ENCODE data around the gene CPSF2. TPM values are rescaled to one million over a fixed set of nuclear protein-coding genes. Genes with fewer than 3 reads are reported as not detected.

The CPSF2 gene
- total and polyA plus RNA-seq, 10 of the 15 experiments (the other 5 are each of a cell fraction or from before 2014, with no cell fraction given), result 18.2 to 71.8 (median 47.0) TPM

GRCh38 chr14:92217936-92218335 lies 96.2 kb downstream of the CPSF2 start:
- H3K27ac ChIP-seq (ENCODE audit: control insufficient read depth, insufficient read depth), result no peak overlapping the region
- no peaks in the 10 kb centered on the region for H3K79me2 ChIP-seq (ENCODE audit: control insufficient read depth, insufficient read depth, low read length)
- ChIA-PET RAD21 (ENCODE audit: unreplicated experiment) (interaction anchor here (0.8 kb wide), 2 partner anchors 76 to 103 kb away, joined by 3 read pairs; no protein-coding TSS in a partner anchor), POLR2A (interaction anchor here (0.6 to 0.7 kb wide), 2 partner anchors 156 to 548 kb away, joined by 3 read pairs; no protein-coding TSS in a partner anchor), SMC1A (ENCODE audit: uncharacterized antibody, unreplicated experiment) (interaction anchor here (0.8 to 1.1 kb wide), 2 partner anchors 134 to 208 kb away, joined by 3 to 6 read pairs; no protein-coding TSS in a partner anchor), CTCF (interaction anchor here (0.7 to 1.5 kb wide), 3 partner anchors 19 to 48 kb away, joined by 3 read pairs; no protein-coding TSS in a partner anchor)
- ATAC-seq (no peak), DNase-seq (ENCODE audit: low read depth, low spot score) (no peak), FAIRE-seq (no peak)
- H3K27me3 ChIP-seq (replicated peaks in 1 of 2; ENCODE audit: control insufficient read depth in 2 of 2, insufficient read depth in 2 of 2, low read length in 1 of 2), result no peaks in the 10 kb centered on the region
- H3K4me3 ChIP-seq, result no peak overlapping the region
- WGBS (ENCODE audit: insufficient coverage, insufficient replicate concordance, low lambda C conversion rate, missing lambda C conversion rate), result 0% methylated on average over 1 of the region's 1 CpG
- no peak overlapping the region for H2AFZ ChIP-seq (ENCODE audit: control insufficient read depth, low read depth, low read length)
- H3K4me1 ChIP-seq (ENCODE audit: control insufficient read depth, insufficient read depth, low read length), result no peaks in the 10 kb centered on the region
- no TSS peak for BruUV-seq (replicated peaks)
- H3K4me2 ChIP-seq (ENCODE audit: control insufficient read depth, insufficient read depth), result no peak overlapping the region
- in situ Hi-C loops (cut with MboI) (no loop called here), intact Hi-C loops (cut with micrococcal nuclease; ENCODE audit: unreplicated experiment) (no loop called here)
- H3K9ac ChIP-seq (ENCODE audit: control insufficient read depth, insufficient read depth, low read length), result no peak overlapping the region
- H4K20me1 ChIP-seq (ENCODE audit: control insufficient read depth, insufficient read depth), result no peaks in the 10 kb centered on the region
- no peaks in the 10 kb centered on the region; the same call in 2 of the 3 replicates for H3K9me3 ChIP-seq (replicated peaks; ENCODE audit: control insufficient read depth, insufficient read depth, low read length)
- no peaks in the 10 kb centered on the region for H3K36me3 ChIP-seq (ENCODE audit: control insufficient read depth in 2 of 2, insufficient read depth in 2 of 2, low read length in 1 of 2)
- TF ChIP-seq SMAD5 (IDR thresholded peaks at IDR 0.05; ENCODE audit: low read depth) (no peak), RFX5 (IDR thresholded peaks at IDR 0.05; ENCODE audit: low read depth, low read length) (no peak), PRDM15 (CRISPR knock-in tag; IDR thresholded peaks at IDR 0.05) (no peak), POLR2AphosphoS5 (IDR thresholded peaks at IDR 0.05; ENCODE audit: low read length) (no peak), NRF1 (conservative IDR thresholded peaks at IDR 0.05; ENCODE audit: low read depth, low read length) (no peak), CREB1 (IDR thresholded peaks at IDR 0.05; ENCODE audit: low read depth) (no peak), GATAD2B (conservative IDR thresholded peaks at IDR 0.05; ENCODE audit: low read depth) (no peak), SIX5 (IDR thresholded peaks at IDR 0.05; ENCODE audit: low read depth, low read length, severe bottlenecking) (no peak), POU2F2 (IDR thresholded peaks at IDR 0.05; ENCODE audit: borderline replicate concordance, low read depth, low read length) (no peak), SUPT20H (IDR thresholded peaks at IDR 0.05; ENCODE audit: borderline replicate concordance, control insufficient read depth, low read depth, low read length) (no peak)
- TF ChIP-seq, protein P1, sequence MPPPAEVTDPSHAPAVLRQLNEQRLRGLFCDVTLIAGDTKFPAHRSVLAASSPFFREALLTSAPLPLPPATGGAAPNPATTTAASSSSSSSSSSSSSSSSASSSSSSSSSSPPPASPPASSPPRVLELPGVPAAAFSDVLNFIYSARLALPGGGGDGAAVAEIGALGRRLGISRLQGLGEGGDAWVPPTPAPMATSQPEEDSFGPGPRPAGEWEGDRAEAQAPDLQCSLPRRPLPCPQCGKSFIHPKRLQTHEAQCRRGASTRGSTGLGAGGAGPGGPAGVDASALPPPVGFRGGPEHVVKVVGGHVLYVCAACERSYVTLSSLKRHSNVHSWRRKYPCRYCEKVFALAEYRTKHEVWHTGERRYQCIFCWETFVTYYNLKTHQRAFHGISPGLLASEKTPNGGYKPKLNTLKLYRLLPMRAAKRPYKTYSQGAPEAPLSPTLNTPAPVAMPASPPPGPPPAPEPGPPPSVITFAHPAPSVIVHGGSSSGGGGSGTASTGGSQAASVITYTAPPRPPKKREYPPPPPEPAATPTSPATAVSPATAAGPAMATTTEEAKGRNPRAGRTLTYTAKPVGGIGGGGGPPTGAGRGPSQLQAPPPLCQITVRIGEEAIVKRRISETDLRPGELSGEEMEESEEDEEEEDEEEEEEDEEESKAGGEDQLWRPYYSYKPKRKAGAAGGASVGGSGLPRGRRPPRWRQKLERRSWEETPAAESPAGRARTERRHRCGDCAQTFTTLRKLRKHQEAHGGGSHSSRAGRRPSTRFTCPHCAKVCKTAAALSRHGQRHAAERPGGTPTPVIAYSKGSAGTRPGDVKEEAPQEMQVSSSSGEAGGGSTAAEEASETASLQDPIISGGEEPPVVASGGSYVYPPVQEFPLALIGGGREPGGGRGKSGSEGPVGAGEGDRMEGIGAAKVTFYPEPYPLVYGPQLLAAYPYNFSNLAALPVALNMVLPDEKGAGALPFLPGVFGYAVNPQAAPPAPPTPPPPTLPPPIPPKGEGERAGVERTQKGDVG (CRISPR knock-in tag; IDR thresholded peaks at IDR 0.05), result no peak
- TF ChIP-seq, protein P2, sequence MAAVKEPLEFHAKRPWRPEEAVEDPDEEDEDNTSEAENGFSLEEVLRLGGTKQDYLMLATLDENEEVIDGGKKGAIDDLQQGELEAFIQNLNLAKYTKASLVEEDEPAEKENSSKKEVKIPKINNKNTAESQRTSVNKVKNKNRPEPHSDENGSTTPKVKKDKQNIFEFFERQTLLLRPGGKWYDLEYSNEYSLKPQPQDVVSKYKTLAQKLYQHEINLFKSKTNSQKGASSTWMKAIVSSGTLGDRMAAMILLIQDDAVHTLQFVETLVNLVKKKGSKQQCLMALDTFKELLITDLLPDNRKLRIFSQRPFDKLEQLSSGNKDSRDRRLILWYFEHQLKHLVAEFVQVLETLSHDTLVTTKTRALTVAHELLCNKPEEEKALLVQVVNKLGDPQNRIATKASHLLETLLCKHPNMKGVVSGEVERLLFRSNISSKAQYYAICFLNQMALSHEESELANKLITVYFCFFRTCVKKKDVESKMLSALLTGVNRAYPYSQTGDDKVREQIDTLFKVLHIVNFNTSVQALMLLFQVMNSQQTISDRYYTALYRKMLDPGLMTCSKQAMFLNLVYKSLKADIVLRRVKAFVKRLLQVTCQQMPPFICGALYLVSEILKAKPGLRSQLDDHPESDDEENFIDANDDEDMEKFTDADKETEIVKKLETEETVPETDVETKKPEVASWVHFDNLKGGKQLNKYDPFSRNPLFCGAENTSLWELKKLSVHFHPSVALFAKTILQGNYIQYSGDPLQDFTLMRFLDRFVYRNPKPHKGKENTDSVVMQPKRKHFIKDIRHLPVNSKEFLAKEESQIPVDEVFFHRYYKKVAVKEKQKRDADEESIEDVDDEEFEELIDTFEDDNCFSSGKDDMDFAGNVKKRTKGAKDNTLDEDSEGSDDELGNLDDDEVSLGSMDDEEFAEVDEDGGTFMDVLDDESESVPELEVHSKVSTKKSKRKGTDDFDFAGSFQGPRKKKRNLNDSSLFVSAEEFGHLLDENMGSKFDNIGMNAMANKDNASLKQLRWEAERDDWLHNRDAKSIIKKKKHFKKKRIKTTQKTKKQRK (IDR thresholded peaks at IDR 0.05; ENCODE audit: low read depth, low read length), result no peak

Data from GM12878 (cell line).